Stimulated activated naive CD8-positive, alpha-beta T cell treated with anti-CD3 and anti-CD28 coated beads, Interleukin-15, amount 100 ng/mL, for 72 hours (primary cell): ENCODE data around the gene TYK2.
"Not testable (repeated sequence)": the region's sequence is repeated elsewhere in the genome, so short reads cannot be mapped to it uniquely, and the experiment has no call there.

Experiments used
- ATAC-seq: fragments of 150-1000 bp; cut with Tn5 transposase; 2 replicates; pipeline ENCODE4 v1.10.0; 2021; ENCODE audit warnings: mild to moderate bottlenecking, moderate library complexity
- DNase-seq, 2 donors: peaks; one replicate each; pipeline ENCODE4 v3.0.0; 2021 to 2022
- H3K27ac Mint-ChIP-seq, 2 donors: one replicate each; pipeline ENCODE4 v1.8.0; 2022; ENCODE audit warnings: mild to moderate bottlenecking in 2 of 2, mixed read lengths in 2 of 2, moderate library complexity in 2 of 2
- H3K27me3 Mint-ChIP-seq: one replicate; pipeline ENCODE4 v1.8.0; 2022; ENCODE audit warnings: mixed read lengths
- H3K4me1 Mint-ChIP-seq: one replicate; pipeline ENCODE4 v1.8.0; 2022; ENCODE audit warnings: mild to moderate bottlenecking, mixed read lengths
- H3K4me3 Mint-ChIP-seq, 2 donors: one replicate each; pipeline ENCODE4 v1.8.0; 2022; ENCODE audit warnings: mild to moderate bottlenecking in 2 of 2, mixed read lengths in 2 of 2, moderate library complexity in 1 of 2
- H3K9me3 Mint-ChIP-seq, 2 donors: one replicate each; pipeline ENCODE4 v1.8.0; 2022; ENCODE audit warnings: mixed read lengths in 2 of 2

TYK2 gene

DNA sequence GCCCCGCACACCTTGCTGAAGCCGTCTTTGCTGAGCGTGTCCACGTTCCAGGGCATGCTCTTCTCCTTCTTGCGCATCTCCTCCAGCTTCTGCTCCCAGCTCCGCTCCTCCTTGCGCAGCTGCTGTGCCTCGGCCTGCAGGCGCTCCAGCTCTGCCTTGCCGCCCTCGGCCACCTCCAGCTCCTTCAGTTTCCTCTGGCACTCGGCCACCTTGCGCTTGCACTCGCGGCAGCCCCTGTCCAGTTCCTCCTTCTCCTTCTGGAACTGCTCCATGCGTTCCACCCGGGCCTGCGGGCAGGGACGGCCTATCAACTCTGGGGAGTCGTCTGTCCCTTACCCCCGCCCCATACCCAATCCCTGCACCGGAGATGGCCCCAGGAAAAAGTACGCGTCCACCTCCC is 15.5 kb upstream of the TYK2 start:
- ATAC-seq: no peak
- Mint-ChIP-seq H3K9me3 (no peaks in the 10 kb centered on the region), H3K4me1 (peaks cover 42% of the 10 kb centered on the region), H3K27ac (peak overlapping the region in 1 of 2 donors; percentile 82), H3K27me3 (no peaks in the 10 kb centered on the region), H3K4me3 (no peak overlapping the region)
- no peak for DNase-seq

GRCh38 chr19:10395436-10395835 is 15.1 kb upstream of the TYK2 start:
- Mint-ChIP-seq H3K27ac (no peak overlapping the region), H3K4me3 (no peak overlapping the region)

DNA sequence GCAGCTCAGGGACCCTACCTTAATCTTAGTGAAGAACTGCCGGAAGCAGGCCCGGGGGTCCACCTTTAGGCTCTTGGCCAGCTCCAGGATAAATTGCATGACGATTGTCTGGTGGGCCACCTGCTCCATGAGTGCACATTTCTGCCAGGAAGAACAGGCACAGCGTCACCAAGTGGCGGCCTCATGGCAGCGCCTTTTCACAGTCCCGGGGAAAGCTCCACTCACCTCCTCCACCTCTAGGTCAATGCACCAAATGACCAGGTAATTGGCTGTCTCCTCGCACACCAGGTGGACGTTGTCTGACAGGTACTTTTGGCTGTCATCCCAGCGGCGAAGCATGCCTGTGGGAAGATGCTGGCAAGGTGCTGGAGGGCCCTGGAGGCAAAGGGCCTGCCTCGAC is 14.6 kb upstream of the TYK2 start:
- DNase-seq (no peak), ATAC-seq (no peak)
- H3K9me3 Mint-ChIP-seq: no peaks in the 10 kb centered on the region
- H3K4me3 Mint-ChIP-seq: no peak overlapping the region
- H3K4me1 Mint-ChIP-seq: peaks cover 42% of the 10 kb centered on the region
- peak overlapping the region in 1 of 2 donors; percentile 27 for H3K27ac Mint-ChIP-seq
- H3K27me3 Mint-ChIP-seq: no peaks in the 10 kb centered on the region

More at GRCh38 chr19:10395436-10395835, 15.1 kb upstream of the TYK2 start:
- ATAC-seq: peak; percentile 46
- Mint-ChIP-seq H3K27me3 (no peaks in the 10 kb centered on the region), H3K9me3 (no peaks in the 10 kb centered on the region), H3K4me1 (peaks cover 42% of the 10 kb centered on the region)
- no peak for DNase-seq

DNA sequence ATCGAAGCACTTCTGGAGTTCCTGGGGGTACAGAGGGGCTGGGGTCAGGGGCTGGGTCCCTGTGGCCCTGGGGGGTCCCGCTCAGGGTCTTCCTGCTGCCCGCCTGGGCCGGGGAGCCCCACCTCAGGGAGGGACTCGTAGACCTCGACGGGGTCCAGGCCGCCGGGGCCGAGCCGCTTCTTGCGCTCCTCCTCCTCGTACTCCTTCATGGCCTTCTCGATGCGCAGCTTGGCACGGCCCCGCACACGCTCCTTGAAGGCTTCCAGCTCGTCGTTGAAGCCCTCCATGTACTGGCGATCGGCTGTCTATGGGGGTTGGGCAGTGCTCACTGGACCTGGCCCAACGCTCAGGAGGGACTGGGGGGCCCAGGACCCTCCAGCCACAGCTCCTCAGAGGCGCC is 12.8 kb upstream of the TYK2 start:
- Mint-ChIP-seq H3K4me3 (no peak overlapping the region), H3K9me3 (no peaks in the 10 kb centered on the region), H3K4me1 (peaks cover 42% of the 10 kb centered on the region), H3K27ac (no peak overlapping the region), H3K27me3 (no peaks in the 10 kb centered on the region)
- ATAC-seq (no peak), DNase-seq (no peak)

DNA sequence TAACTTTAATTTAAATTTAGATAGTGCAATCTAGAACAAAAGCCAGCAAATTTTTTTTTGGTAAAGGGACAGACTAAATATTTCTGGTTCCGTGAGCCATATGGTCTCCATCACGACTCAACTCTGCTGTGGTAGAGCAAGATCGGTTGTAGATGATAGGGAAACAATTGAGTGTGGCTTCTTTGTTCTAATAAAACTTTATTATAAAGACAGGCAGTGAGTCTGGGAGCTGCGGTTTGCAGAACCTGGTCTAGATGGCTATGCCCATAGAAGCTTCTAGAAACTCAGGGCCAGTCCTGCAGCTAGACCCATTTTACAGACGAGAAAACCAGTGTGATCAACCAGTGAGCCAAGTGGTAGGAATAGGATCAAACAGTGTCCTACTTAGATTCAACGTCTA is 11.7 kb upstream of the TYK2 start:
- H3K27ac Mint-ChIP-seq: no peak overlapping the region
- DNase-seq: no peak
- no peaks in the 10 kb centered on the region for H3K9me3 Mint-ChIP-seq
- H3K4me1 Mint-ChIP-seq: peaks cover 34% of the 10 kb centered on the region
- no peak overlapping the region for H3K4me3 Mint-ChIP-seq
- no peak for ATAC-seq
- no peaks in the 10 kb centered on the region for H3K27me3 Mint-ChIP-seq

DNA sequence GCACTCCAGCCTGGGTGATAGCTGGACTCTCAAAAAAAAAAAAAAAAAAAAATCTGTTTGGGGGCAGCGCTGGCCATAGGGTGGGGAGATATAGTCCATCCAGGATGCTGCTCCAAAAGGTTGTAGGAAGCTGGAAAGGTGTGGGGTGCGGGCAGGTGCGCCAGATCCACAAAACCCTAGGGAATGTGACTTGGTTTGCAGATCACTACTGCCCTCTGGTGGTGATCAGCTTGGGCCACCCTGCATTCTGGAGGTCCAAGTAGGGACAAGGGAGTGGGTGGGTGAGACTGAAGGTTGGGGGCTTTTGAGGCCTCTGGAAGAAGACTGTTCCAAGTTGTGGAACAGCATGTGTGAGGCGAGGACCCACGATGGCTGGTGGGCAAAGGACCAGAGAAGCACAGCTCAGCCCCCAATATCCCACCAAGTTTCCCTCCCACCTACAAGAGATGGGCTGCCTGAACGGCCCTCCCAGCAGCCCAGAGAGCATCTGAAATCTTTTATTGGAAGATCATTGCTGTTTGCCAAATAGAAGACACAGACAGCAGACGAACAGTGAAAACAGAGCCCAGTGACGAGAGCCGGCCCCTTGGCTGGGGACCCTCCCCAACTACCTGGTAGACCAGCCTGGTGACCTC is 10.4 kb upstream of the TYK2 start:
- no peak overlapping the region for H3K4me3 Mint-ChIP-seq
- no peaks in the 10 kb centered on the region for H3K27me3 Mint-ChIP-seq
- peaks cover 34% of the 10 kb centered on the region for H3K4me1 Mint-ChIP-seq
- H3K27ac Mint-ChIP-seq: no peak overlapping the region
- DNase-seq: peak; percentile 61 to 63
- H3K9me3 Mint-ChIP-seq: no peaks in the 10 kb centered on the region
- ATAC-seq: no peak

DNA sequence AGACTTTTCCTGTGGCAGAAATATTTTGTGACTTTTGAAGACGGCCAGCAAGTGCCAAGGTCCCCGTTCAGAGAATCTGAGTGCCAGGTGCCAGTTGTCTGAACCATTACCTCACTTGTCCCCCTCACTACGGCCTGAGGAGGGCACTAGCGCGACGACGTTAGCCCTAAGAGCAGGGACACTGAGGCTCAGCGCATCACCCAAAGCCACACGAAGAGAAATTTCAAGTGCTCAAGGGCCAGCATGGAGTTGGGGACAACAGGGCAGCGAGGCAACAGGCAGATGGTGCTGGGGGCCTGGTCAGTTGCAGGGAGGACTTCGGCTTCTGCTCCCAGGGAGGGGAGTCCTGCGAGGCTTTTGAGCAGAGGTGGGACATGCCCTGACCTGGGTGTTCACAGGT is 9.5 kb upstream of the TYK2 start:
- ATAC-seq (no peak), DNase-seq (peak in 1 of 2 donors; percentile 31)
- H3K27ac Mint-ChIP-seq: no peak overlapping the region
- H3K4me1 Mint-ChIP-seq: peaks cover 35% of the 10 kb centered on the region
- H3K9me3 Mint-ChIP-seq: no peaks in the 10 kb centered on the region
- H3K4me3 Mint-ChIP-seq: no peak overlapping the region
- no peaks in the 10 kb centered on the region for H3K27me3 Mint-ChIP-seq

DNA sequence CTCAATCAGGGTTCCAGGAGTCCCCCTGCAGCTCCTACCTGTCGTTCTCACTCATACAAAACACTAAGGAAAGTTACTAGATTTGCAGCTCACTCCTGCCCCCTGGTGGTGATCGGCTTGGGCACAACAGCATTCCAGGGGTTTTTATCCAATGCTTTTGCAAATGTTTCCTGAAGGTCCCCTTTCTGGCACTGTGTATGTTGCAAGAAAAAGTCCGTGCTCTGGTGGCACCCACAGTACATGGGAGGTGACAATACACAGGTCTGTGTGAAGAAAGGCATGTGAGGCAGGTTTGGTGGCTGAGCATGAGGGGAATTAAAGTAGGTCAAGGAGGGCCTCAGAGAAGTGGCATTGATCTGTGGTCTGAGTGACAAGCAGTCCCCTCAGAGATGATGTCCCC is 8.6 kb upstream of the TYK2 start:
- no peaks in the 10 kb centered on the region for H3K27me3 Mint-ChIP-seq
- peaks cover 35% of the 10 kb centered on the region for H3K4me1 Mint-ChIP-seq
- H3K27ac Mint-ChIP-seq: no peak overlapping the region
- ATAC-seq (peak; percentile 47), DNase-seq (peak; percentile 61 to 69)
- no peaks in the 10 kb centered on the region for H3K9me3 Mint-ChIP-seq
- H3K4me3 Mint-ChIP-seq: no peak overlapping the region

DNA sequence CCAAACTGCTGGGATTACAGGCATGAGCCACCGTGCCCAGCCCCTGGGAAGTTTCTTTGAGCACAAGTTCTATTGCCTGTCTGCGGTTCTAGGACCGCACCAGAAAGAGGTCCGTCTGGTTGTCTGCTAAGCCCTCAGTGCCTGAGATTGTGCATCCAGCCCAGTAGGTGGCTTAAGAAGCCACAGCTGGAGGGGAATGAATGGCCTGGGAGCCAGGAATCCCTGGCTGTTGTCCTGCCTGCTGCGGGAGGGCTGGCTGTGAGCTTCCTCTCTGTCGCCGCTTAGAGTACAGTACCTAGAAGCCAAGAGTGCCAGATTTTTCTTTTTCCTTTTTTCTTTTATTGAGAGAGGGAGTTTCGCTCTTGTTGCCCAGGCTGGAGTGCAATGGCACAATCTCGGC is 4.2 kb upstream of the TYK2 start:
- no peak overlapping the region for H3K27ac Mint-ChIP-seq
- no peaks in the 10 kb centered on the region for H3K27me3 Mint-ChIP-seq
- ATAC-seq (no peak), DNase-seq (no peak)
- no peak overlapping the region for H3K4me3 Mint-ChIP-seq
- H3K9me3 Mint-ChIP-seq: no peaks in the 10 kb centered on the region
- peaks cover 37% of the 10 kb centered on the region for H3K4me1 Mint-ChIP-seq

DNA sequence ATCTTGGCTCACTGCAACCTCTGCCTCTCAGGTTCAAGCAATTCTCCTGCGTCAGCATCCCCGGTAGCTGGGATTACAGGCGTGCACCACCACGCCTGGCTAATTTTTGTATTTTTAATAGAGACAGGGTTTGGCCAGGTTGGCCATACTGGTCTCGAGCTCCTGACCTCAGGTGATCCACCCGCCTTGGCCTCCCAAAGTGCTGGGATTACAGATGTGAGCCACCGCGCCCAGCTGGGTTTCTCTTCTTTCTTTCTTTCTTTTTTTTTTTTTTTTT is 2.8 kb upstream of the TYK2 start:
- Mint-ChIP-seq H3K27ac (peak overlapping the region in 1 of 2 donors; percentile 90), H3K4me1 (peaks cover 40% of the 10 kb centered on the region)
- not testable (repeated sequence) for H3K9me3 Mint-ChIP-seq, H3K27me3 Mint-ChIP-seq, DNase-seq, ATAC-seq, H3K4me3 Mint-ChIP-seq

DNA sequence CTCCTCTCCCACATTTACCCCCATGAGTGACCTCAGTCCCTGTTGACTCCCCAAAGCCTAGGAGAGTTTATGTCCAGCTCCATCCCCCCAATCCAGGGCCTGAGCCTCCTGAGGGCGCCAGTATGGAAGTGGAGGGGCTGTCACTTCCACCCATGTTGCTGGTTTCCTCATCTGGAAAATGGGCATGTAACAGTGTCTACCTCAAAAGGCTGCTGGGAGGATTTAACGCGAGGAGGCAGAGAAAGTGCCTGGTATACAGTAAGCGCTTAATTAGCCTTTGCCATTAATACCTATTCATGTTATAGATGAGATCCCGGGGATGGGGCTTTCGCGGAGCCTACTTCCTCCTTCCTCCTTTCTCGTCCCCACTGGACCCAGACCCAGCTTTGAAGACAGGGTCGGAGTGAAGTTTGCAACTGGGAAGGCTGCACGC is 476 bp downstream of the TYK2 start:
- Mint-ChIP-seq H3K9me3 (no peaks in the 10 kb centered on the region), H3K27me3 (no peaks in the 10 kb centered on the region), H3K4me3 (peak overlapping the region; percentile 94 to 99), H3K4me1 (peaks cover 29% of the 10 kb centered on the region), H3K27ac (peak overlapping the region; percentile 95 to 96)
- ATAC-seq (peak; percentile 6), DNase-seq (peak in 1 of 2 donors; percentile 28)

DNA sequence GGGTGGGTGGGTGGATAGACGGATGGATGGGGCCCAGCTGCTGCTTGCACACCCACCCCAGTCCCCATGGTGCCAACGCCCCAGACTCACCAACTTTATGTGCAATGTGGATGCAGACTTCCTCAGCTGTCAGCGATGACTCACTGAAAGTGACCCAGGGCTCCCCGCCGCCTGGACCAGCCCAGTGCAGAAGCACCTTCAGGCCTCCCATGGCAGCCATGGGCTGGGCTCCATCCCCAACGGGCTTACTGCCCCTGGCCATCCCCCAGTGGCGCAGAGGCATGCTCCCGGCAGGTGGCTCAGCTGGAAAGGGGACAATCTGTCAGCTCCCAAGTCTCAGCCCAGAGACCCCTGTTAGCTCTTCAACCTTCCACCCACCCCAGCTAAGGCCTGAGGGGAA is 2.2 kb downstream of the TYK2 start:
- DNase-seq: no peak
- H3K9me3 Mint-ChIP-seq: no peaks in the 10 kb centered on the region
- ATAC-seq: no peak
- H3K27ac Mint-ChIP-seq: no peak overlapping the region
- H3K4me1 Mint-ChIP-seq: peaks cover 29% of the 10 kb centered on the region
- H3K27me3 Mint-ChIP-seq: no peaks in the 10 kb centered on the region
- H3K4me3 Mint-ChIP-seq: no peak overlapping the region

GRCh38 chr19:10377140-10377640 is 3.2 kb downstream of the TYK2 start:
- DNase-seq, H3K27me3 Mint-ChIP-seq, H3K4me3 Mint-ChIP-seq, H3K27ac Mint-ChIP-seq, H3K9me3 Mint-ChIP-seq, ATAC-seq: not testable (repeated sequence)
- peaks cover 29% of the 10 kb centered on the region for H3K4me1 Mint-ChIP-seq

GRCh38 chr19:10374931-10375330 is 5.4 kb downstream of the TYK2 start:
- no peak for DNase-seq

DNA sequence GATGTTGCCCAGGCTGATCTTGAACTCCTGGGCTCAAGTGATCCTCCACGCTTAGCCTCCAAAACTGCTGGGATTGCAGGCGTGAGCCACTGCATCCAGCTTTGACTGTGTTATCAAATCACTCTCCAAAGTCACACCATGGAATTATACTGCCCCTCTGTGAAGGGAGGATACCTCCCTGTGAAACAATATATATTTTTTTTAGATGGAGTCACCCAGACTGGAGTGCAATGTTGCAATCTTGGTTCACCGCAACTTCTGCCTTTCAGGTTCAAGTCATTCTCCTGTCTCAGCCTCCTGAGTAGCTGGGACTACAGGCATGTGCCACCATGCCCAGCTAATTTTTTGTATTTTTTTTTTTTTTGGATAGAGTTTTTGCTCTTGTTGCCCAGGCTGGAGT is 7.7 kb downstream of the TYK2 start:
- DNase-seq: no peak

More at GRCh38 chr19:10374931-10375330, 5.4 kb downstream of the TYK2 start:
- Mint-ChIP-seq H3K27me3 (no peaks in the 10 kb centered on the region), H3K4me1 (peaks cover 15% of the 10 kb centered on the region), H3K27ac (peak overlapping the region in 1 of 2 donors; percentile 30), H3K4me3 (no peak overlapping the region), H3K9me3 (no peaks in the 10 kb centered on the region)
- ATAC-seq: no peak

DNA sequence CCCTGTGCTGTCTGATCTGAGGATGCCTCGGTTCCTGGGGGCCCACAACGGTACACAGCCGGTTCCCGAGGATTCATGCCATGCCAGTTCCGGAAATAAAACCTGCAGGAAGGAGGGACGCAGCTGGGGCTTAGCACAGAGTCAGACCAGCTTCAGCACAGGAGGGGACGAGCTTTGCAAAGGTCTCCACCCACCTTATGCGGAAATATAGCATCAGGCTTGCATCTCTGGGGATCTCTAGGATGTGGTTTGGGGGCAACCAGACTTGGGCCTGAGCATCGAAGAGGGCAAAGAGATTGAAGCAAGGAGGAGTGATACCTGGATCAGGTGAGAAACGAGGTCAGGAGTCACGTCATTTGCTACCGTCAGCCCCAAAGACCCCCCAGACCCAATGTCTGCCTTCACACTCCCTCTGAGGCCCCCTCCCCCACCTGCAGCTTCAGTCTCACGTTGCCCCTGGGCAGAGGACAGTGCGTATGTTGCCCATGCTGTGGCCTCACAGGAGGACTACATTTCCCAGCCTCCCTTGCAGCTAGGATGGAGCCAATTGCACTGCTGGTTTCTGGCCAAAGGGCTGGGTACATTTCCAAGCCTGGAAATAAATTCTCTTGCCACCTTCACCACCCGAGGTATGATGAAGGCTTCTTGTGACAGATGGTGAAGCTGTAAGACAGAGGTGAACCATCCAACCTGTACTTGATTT is 12.1 kb downstream of the TYK2 start:
- ATAC-seq (peak; percentile 39), DNase-seq (no peak)
- Mint-ChIP-seq H3K27me3 (no peaks in the 10 kb centered on the region), H3K4me1 (peaks cover 20% of the 10 kb centered on the region), H3K4me3 (no peak overlapping the region), H3K9me3 (no peaks in the 10 kb centered on the region), H3K27ac (no peak overlapping the region)

More for the DNA sequence above, 7.7 kb downstream of the TYK2 start:
- H3K4me3 Mint-ChIP-seq: no peak overlapping the region
- H3K27ac Mint-ChIP-seq: no peak overlapping the region
- H3K27me3 Mint-ChIP-seq: no peaks in the 10 kb centered on the region
- H3K9me3 Mint-ChIP-seq: no peaks in the 10 kb centered on the region
- ATAC-seq: no peak
- peaks cover 20% of the 10 kb centered on the region for H3K4me1 Mint-ChIP-seq
